Upper lobe of left lung (tissue), 4 donors: Measurements from ENCODE around the gene RPUSD2.

Experiments used
- EP300 ChIP-seq, 4 donors: sonication (generic); formaldehyde crosslinking; IDR thresholded peaks; one replicate each; pipeline ENCODE4 v1.5.1; 2017; ENCODE audit warnings: antibody characterized with exemption in 4 of 4, control low read depth in 2 of 4
- POLR2AphosphoS5 ChIP-seq, 2 donors: sonication (generic); formaldehyde crosslinking; IDR thresholded peaks; one replicate each; pipeline ENCODE4 v1.5.1; 2017; ENCODE audit warnings: antibody characterized with exemption in 2 of 2
- TF ChIP-seq, protein P1 (sequence below), 6 experiments: fragments of 450-650 bp in 4 of 6; fragments of 200-600 bp in 2 of 6; sonication (generic) in 2 of 6; IDR thresholded peaks; one replicate each; pipeline ENCODE4 v1.5.1; 2016 to 2019; ENCODE audit warnings: antibody characterized with exemption in 6 of 6

DNA sequence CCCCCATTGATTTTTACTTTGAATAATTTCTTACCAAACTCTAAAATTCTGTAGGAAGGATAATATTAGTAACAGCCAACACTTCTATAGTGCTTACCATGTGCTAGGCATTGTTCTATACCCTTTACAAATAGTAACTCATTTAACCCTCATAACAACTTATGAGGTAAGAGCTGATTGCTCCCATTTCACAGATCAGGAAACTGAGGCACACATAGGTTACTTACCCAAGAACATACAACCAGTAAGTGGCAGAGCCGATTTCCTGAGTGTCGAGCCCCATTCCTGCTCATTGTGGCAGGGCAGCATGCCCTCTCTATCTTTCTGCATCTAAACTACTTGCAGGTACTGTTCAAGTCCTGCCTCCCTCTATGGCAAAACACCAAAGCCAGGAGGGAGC lies 13.2 kb upstream of the RPUSD2 start:
- no peak for TF ChIP-seq EP300 (IDR thresholded peaks at IDR 0.05)
- TF ChIP-seq, protein P1, sequence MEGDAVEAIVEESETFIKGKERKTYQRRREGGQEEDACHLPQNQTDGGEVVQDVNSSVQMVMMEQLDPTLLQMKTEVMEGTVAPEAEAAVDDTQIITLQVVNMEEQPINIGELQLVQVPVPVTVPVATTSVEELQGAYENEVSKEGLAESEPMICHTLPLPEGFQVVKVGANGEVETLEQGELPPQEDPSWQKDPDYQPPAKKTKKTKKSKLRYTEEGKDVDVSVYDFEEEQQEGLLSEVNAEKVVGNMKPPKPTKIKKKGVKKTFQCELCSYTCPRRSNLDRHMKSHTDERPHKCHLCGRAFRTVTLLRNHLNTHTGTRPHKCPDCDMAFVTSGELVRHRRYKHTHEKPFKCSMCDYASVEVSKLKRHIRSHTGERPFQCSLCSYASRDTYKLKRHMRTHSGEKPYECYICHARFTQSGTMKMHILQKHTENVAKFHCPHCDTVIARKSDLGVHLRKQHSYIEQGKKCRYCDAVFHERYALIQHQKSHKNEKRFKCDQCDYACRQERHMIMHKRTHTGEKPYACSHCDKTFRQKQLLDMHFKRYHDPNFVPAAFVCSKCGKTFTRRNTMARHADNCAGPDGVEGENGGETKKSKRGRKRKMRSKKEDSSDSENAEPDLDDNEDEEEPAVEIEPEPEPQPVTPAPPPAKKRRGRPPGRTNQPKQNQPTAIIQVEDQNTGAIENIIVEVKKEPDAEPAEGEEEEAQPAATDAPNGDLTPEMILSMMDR (IDR thresholded peaks at IDR 0.05) = no peak
- no peak for TF ChIP-seq POLR2AphosphoS5 (IDR thresholded peaks at IDR 0.05)
